ENCODE data around the gene ADD1.
A peak's percentile ranks its signal among the peaks of the same experiment; 100 is the strongest.

The ADD1 gene

DNA sequence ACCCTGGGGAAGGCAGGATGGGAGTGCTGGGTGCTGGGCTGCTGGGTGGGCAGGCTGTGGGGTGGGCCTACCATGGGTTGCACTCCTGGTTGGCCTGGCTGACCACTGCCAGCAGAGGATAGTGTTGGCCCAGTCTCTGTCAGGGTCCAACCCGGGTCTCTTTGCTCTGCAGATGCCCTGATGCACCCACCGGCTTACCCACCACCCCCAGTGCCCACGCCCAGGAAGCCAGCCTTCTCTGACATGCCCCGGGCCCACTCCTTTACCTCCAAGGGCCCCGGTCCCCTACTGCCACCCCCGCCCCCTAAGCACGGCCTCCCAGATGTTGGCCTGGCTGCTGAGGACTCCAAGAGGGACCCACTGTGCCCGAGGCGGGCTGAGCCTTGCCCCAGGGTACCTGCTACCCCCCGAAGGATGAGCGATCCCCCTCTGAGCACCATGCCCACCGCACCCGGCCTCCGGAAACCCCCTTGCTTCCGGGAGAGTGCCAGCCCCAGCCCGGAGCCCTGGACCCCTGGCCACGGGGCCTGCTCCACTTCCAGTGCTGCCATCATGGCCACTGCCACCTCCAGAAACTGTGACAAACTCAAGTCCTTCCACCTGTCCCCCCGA, 14.2 kb upstream of the ADD1 start:
- no peaks in the 10 kb centered on the region for H3K9me3 ChIP-seq
- H3K4me3 ChIP-seq (ENCODE audit: low read depth, low read length): no peak overlapping the region
- TF ChIP-seq, protein P1, sequence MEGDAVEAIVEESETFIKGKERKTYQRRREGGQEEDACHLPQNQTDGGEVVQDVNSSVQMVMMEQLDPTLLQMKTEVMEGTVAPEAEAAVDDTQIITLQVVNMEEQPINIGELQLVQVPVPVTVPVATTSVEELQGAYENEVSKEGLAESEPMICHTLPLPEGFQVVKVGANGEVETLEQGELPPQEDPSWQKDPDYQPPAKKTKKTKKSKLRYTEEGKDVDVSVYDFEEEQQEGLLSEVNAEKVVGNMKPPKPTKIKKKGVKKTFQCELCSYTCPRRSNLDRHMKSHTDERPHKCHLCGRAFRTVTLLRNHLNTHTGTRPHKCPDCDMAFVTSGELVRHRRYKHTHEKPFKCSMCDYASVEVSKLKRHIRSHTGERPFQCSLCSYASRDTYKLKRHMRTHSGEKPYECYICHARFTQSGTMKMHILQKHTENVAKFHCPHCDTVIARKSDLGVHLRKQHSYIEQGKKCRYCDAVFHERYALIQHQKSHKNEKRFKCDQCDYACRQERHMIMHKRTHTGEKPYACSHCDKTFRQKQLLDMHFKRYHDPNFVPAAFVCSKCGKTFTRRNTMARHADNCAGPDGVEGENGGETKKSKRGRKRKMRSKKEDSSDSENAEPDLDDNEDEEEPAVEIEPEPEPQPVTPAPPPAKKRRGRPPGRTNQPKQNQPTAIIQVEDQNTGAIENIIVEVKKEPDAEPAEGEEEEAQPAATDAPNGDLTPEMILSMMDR (IDR thresholded peaks at IDR 0.05; ENCODE audit: low read depth, low read length): no peak
- H3K36me3 ChIP-seq: peaks cover 3% of the 10 kb centered on the region; the same call in 1 of the 2 replicates
- H3K4me1 ChIP-seq: no peaks in the 10 kb centered on the region
- DNase-seq: peak; percentile 7
- no peaks in the 10 kb centered on the region for H3K27me3 ChIP-seq

DNA sequence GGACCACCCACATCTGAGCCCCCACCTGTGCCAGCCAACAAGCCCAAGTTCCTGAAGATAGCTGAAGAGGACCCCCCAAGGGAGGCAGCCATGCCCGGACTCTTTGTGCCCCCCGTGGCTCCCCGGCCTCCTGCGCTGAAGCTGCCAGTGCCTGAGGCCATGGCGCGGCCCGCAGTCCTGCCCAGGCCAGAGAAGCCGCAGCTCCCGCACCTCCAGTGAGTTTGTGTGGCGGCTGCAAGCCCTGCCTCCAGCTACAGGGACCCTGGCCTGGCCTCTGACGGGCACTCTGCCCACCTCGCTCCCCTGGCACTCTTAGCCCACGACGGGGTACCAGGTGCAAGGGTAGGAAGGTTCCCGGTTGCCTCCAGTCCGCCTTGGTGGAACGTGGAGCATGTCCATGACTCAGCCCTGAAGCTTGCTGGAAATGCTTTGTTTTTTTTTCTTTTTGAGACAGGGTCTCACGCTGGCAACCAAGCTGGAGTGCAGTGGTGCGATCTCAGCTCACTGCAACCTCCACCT, 13.7 kb upstream of the ADD1 start:
- Histone ChIP-seq H3K4me1 (no peaks in the 10 kb centered on the region), H3K9me3 (no peaks in the 10 kb centered on the region), H3K27me3 (no peaks in the 10 kb centered on the region), H3K36me3 (peaks cover 3% of the 10 kb centered on the region; the same call in 1 of the 2 replicates), H3K4me3 (ENCODE audit: low read depth, low read length) (no peak overlapping the region)
- TF ChIP-seq, protein P1 (IDR thresholded peaks at IDR 0.05; ENCODE audit: low read depth, low read length): no peak
- DNase-seq: no peak

GRCh38 chr4:2830632-2831610, 12.7 kb upstream of the ADD1 start:
- TF ChIP-seq, protein P1 (IDR thresholded peaks at IDR 0.05; ENCODE audit: low read depth, low read length): no peak
- DNase-seq: no peak
- Histone ChIP-seq H3K4me3 (ENCODE audit: low read depth, low read length) (no peak overlapping the region), H3K4me1 (no peaks in the 10 kb centered on the region), H3K27me3 (no peaks in the 10 kb centered on the region), H3K36me3 (peaks cover 3% of the 10 kb centered on the region; the same call in 1 of the 2 replicates), H3K9me3 (no peaks in the 10 kb centered on the region)

GRCh38 chr4:2831611-2832308, 11.9 kb upstream of the ADD1 start:
- no peak for DNase-seq
- TF ChIP-seq, protein P1 (IDR thresholded peaks at IDR 0.05; ENCODE audit: low read depth, low read length): no peak
- H3K36me3 ChIP-seq: peaks cover 3% of the 10 kb centered on the region; the same call in 1 of the 2 replicates
- no peak overlapping the region for H3K4me3 ChIP-seq (ENCODE audit: low read depth, low read length)
- H3K4me1 ChIP-seq: no peaks in the 10 kb centered on the region
- H3K27me3 ChIP-seq: no peaks in the 10 kb centered on the region
- H3K9me3 ChIP-seq: no peaks in the 10 kb centered on the region

DNA sequence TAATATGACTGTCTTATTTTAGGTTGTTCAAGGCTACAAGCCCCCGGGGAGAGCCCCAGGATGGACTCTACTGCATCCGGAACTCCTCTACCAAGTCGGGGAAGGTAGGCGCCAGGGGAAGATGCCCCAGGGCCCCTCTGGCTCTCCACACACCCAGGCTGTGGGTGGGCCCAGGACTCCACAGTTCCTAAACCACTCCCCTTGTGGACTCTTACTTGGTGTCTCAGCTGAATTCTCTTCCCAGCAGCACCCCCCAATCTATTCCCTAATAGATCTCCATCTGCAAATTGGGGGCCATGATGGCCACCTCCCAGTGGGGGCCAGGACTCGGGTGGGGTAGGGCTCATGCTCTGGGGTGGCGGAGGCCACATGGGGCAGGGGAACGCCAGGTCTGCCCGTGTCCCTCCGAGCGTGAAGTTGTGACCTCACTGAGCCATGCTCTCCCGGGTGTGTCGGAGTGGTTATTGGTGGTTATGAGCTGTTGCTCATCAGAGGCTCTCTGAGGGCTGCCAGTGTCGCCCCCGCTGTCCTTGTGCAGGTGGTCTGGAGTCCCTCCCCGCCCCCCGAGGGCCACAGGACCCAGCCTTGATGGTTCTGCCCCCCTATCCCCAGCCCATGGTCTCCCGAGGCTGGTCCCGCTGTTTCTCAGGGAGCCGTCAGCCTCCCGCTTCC, 11.2 kb upstream of the ADD1 start:
- TF ChIP-seq, protein P1 (IDR thresholded peaks at IDR 0.05; ENCODE audit: low read depth, low read length): no peak
- DNase-seq: no peak
- H3K9me3 ChIP-seq: no peaks in the 10 kb centered on the region
- no peaks in the 10 kb centered on the region for H3K27me3 ChIP-seq
- peaks cover 3% of the 10 kb centered on the region; the same call in 1 of the 2 replicates for H3K36me3 ChIP-seq
- H3K4me3 ChIP-seq (ENCODE audit: low read depth, low read length): no peak overlapping the region
- H3K4me1 ChIP-seq: no peaks in the 10 kb centered on the region
